Smooth muscle cell (in vitro differentiated cells): ENCODE data around the gene ASCL5. TPM values are rescaled to one million over a fixed set of nuclear protein-coding genes. Genes with fewer than 3 reads are reported as not detected.

Experiments
- DNase-seq: peaks from one replicate; lab custom pipeline; 2025; ENCODE audit not compliant: unreplicated experiment; lab: John Stamatoyannopoulos, UW
- H2AFZ ChIP-seq: fragments of 200-600 bp; sonication (generic); 2 replicates; pipeline ENCODE4 v1.6.0; 2016; ENCODE audit warnings: antibody characterized with exemption, low read depth, mild to moderate bottlenecking
- H3F3A ChIP-seq: fragments of 200-600 bp; sonication (generic); 2 replicates; pipeline ENCODE4 v1.6.0; 2017; ENCODE audit warnings: antibody characterized with exemption, low read depth
- H3K27ac ChIP-seq: fragments of 200-600 bp; sonication (generic); 2 replicates; pipeline ENCODE4 v1.5.1; 2016; ENCODE audit warnings: low read depth, mild to moderate bottlenecking
- H3K27me3 ChIP-seq: fragments of 200-600 bp; sonication (generic); 2 replicates; pipeline ENCODE4 v1.6.1; 2016; ENCODE audit warnings: low read depth, mild to moderate bottlenecking
- H3K36me3 ChIP-seq: fragments of 200-600 bp; sonication (generic); 2 replicates; pipeline ENCODE4 v1.5.1; 2016; ENCODE audit warnings: low read depth
- H3K4me1 ChIP-seq: fragments of 200-600 bp; sonication (generic); 2 replicates; pipeline ENCODE4 v1.5.1; 2016; ENCODE audit warnings: low read depth
- H3K4me2 ChIP-seq: fragments of 200-600 bp; sonication (generic); 2 replicates; pipeline ENCODE4 v1.6.0; 2016; ENCODE audit warnings: mild to moderate bottlenecking
- H3K4me3 ChIP-seq: fragments of 200-600 bp; sonication (generic); 2 replicates; pipeline ENCODE4 v1.5.1; 2016; ENCODE audit warnings: mild to moderate bottlenecking
- H3K79me2 ChIP-seq: fragments of 200-600 bp; sonication (generic); 2 replicates; pipeline ENCODE4 v1.6.0; 2016; ENCODE audit warnings: low read depth, mild to moderate bottlenecking
- H3K9ac ChIP-seq: fragments of 200-600 bp; sonication (generic); 2 replicates; pipeline ENCODE4 v1.6.0; 2016; ENCODE audit warnings: low read depth
- H3K9me3 ChIP-seq: fragments of 200-600 bp; sonication (generic); replicated peaks from 2 replicates; pipeline ENCODE4 v1.5.1; 2016; ENCODE audit warnings: low read depth
- H4K20me1 ChIP-seq: fragments of 200-600 bp; sonication (generic); 2 replicates; pipeline ENCODE4 v1.6.0; 2016; ENCODE audit warnings: low read depth
- CTCF ChIP-seq: fragments of 200-600 bp; sonication (generic); IDR thresholded peaks from 2 replicates; pipeline ENCODE4 v1.5.1; 2017; ENCODE audit warnings: borderline replicate concordance, mild to moderate bottlenecking, antibody characterized with exemption; ENCODE audit not compliant: insufficient read depth, poor library complexity, severe bottlenecking
- WGBS: methylation state at CpG from one replicate; pipeline ENCODE4 v1.1.7; 2016; ENCODE audit warnings: low lambda C conversion rate; 5-methylcytosine and 5-hydroxymethylcytosine counted together
- polyA plus RNA-seq: library from polyadenylated mRNA; unstranded; fragments of >200 nt; fragmentation: Nextera tagmentation; extraction: Ambion mirVana; gene quantifications from 2 replicates; pipeline ENCODE4 v1.2.1, GENCODE V29; 2016
- total RNA-seq: library from RNA; depleted of rRNA; stranded (reverse); fragments of >200 nt; gene quantifications from 2 replicates; pipeline ENCODE4 v1.2.3, GENCODE V29; 2014

The ASCL5 gene
- total and polyA plus RNA-seq, 2 experiments from 2014 or later = not detected

- DNase-seq = no peak
- H3K9me3 ChIP-seq = no peaks in the 10 kb centered on the region
- H3F3A ChIP-seq = no peaks in the 10 kb centered on the region
- peaks cover 6% of the 10 kb centered on the region for H3K4me1 ChIP-seq
- no peaks in the 10 kb centered on the region for H3K36me3 ChIP-seq
- no peaks in the 10 kb centered on the region for H4K20me1 ChIP-seq
- 69% methylated on average over 9 of the region's 9 CpGs for WGBS
- no peak for TF ChIP-seq CTCF
- no peak overlapping the region for H2AFZ ChIP-seq
- H3K79me2 ChIP-seq = no peaks in the 10 kb centered on the region
- H3K27me3 ChIP-seq = no peaks in the 10 kb centered on the region
- no peak overlapping the region for H3K9ac ChIP-seq
- no peak overlapping the region for H3K4me3 ChIP-seq
- no peak overlapping the region for H3K27ac ChIP-seq
- no peak overlapping the region for H3K4me2 ChIP-seq
Measured at GRCh38 chr1:201125019-201125418, 2.0 kb downstream of the ASCL5 start.

- Histone ChIP-seq H3K27me3 (no peaks in the 10 kb centered on the region), H4K20me1 (no peaks in the 10 kb centered on the region), H3K4me2 (no peak overlapping the region), H3K36me3 (no peaks in the 10 kb centered on the region), H3K27ac (no peak overlapping the region), H3F3A (no peaks in the 10 kb centered on the region), H3K4me1 (peaks cover 6% of the 10 kb centered on the region), H3K9me3 (no peaks in the 10 kb centered on the region), H3K9ac (no peak overlapping the region), H3K79me2 (no peaks in the 10 kb centered on the region), H3K4me3 (no peak overlapping the region), H2AFZ (no peak overlapping the region)
- TF ChIP-seq CTCF = no peak
- 86% methylated on average over 1 of the region's 1 CpG for WGBS
- DNase-seq = no peak
Measured at GRCh38 chr1:201123866-201124265, 3.1 kb downstream of the ASCL5 start.

GRCh38 chr1:201122321-201122957 lies 4.5 kb downstream of the ASCL5 start:
- H2AFZ ChIP-seq = no peak overlapping the region
- no peaks in the 10 kb centered on the region for H3K4me1 ChIP-seq
- H3K27ac ChIP-seq = no peak overlapping the region
- no peaks in the 10 kb centered on the region for H3K9me3 ChIP-seq
- H3K4me3 ChIP-seq = no peak overlapping the region
- no peak overlapping the region for H3K9ac ChIP-seq
- H3F3A ChIP-seq = no peaks in the 10 kb centered on the region
- no peaks in the 10 kb centered on the region for H4K20me1 ChIP-seq
- TF ChIP-seq CTCF = no peak
- H3K27me3 ChIP-seq = no peaks in the 10 kb centered on the region
- no peak overlapping the region for H3K4me2 ChIP-seq
- no peaks in the 10 kb centered on the region for H3K79me2 ChIP-seq
- WGBS = 86% methylated on average over 10 of the region's 10 CpGs
- no peak for DNase-seq
- no peaks in the 10 kb centered on the region for H3K36me3 ChIP-seq
